Pancreas (tissue), 10 donors: Measurements from ENCODE around the gene C6orf118. TPM values are rescaled to one million over a fixed set of nuclear protein-coding genes. Genes with fewer than 3 reads are reported as not detected.

Experiments used
- ATAC-seq, 4 donors: fragments of 200-7000 bp; cut with Tn5 transposase; one replicate each; pipeline versions ENCODE4 v1.8.0 to v1.9.1; 2020; ENCODE audit warnings: mild to moderate bottlenecking in 4 of 4, moderate library complexity in 4 of 4
- DNase-seq, 6 donors: peaks; one replicate each; pipeline ENCODE4 v3.0.0-alpha.2; 2020
- FAIRE-seq: peaks from 2 replicates; lab custom pipeline; 2012; peaks lifted over from hg19 to GRCh38; lab: Jason Lieb, UNC
- H3K27ac ChIP-seq, 4 donors: fragments of 200-600 bp; sonication (generic); 1 replicate in 3 of 4; 2 replicates in 1 of 4; pipeline versions ENCODE4 v1.5.0 to v1.8.0; 2020
- H3K27me3 ChIP-seq, 4 donors: fragments of 200-600 bp; one replicate each; pipeline ENCODE4 v1.8.0; 2021
- H3K36me3 ChIP-seq, 3 donors: fragments of 200-600 bp; sonication (generic) in 1 of 3; one replicate each; pipeline versions ENCODE4 v1.5.0 to v1.8.0; 2020 to 2021
- H3K4me1 ChIP-seq, 3 donors: fragments of 200-600 bp; one replicate each; pipeline ENCODE4 v1.8.0; 2021
- H3K4me3 ChIP-seq, 4 donors: fragments of 200-600 bp; sonication (generic) in 2 of 4; one replicate each; pipeline versions ENCODE4 v1.5.0 to v1.8.0; 2020 to 2021
- H3K9me3 ChIP-seq, 4 donors: fragments of 200-600 bp; one replicate each; pipeline ENCODE4 v1.8.0; 2021
- CTCF ChIP-seq, 4 donors: fragments of 200-600 bp; sonication (generic) in 3 of 4; IDR thresholded peaks; one replicate each; pipeline versions ENCODE4 v1.5.0 to v1.8.0; 2021; ENCODE audit warnings: antibody characterized with exemption in 4 of 4
- WGBS, 2 donors: extraction: QIAGEN DNeasy Blood & Tissue Kit; methylation state at CpG; one replicate each; pipeline ENCODE4 v1.1.7; 2013; 5-methylcytosine and 5-hydroxymethylcytosine counted together
- intact Hi-C, 3 donors: fragments of 100-400 bp; cut with DNase I; formaldehyde crosslinking; loops; one replicate each; pipeline versions ENCODE4 v1.11.1 to v1.14.2; 2022
- polyA plus RNA-seq, 2 donors: library from polyadenylated mRNA; stranded (reverse); fragments of 200-250 nt; gene quantifications; one replicate each; pipeline ENCODE4 v1.2.3, GENCODE V29; 2013
- total RNA-seq, 6 donors: library from RNA; stranded (reverse); fragmentation: NEBNext Ultra II Directional in 4 of 6; extraction: Animal tissue kit (Norgen Biotek cat#: 25700) in 4 of 6; gene quantifications; one replicate each; pipeline versions ENCODE4 v1.2.1 to v1.2.4, GENCODE V29; 2021 to 2023
- donor health status: healthy with polysubstance abuse.
- donor health status: DM: no; HTN: no; CAD: no; lungs with moderate emphysema.
- donor health status: DM: no; HTN: no; CAD: no.
- donor health status: control.
- donor health status: control.
- donor health status: Bipolar disorder and iron deficiency.
- donor health status: DM: yes; HTN: yes; CAD: no.
- donor health status: DM: no; HTN: no; CAD: no.
- donor health status: DM: no; HTN: no; CAD: no.
- donor health status: DM: yes; HTN: yes; CAD: no.

C6orf118 gene
- total and polyA plus RNA-seq, 8 donors, result 0.05 to 0.19 TPM; not detected in 6

- no peaks in the 10 kb centered on the region for H3K4me1 ChIP-seq
- H3K4me3 ChIP-seq, result no peak overlapping the region
- H3K36me3 ChIP-seq, result no peaks in the 10 kb centered on the region
- intact Hi-C loops, result no loop called here
- no peak overlapping the region for H3K27ac ChIP-seq
- H3K27me3 ChIP-seq, result no peaks in the 10 kb centered on the region
- TF ChIP-seq CTCF (IDR thresholded peaks at IDR 0.05), result no peak
- H3K9me3 ChIP-seq, result no peaks in the 10 kb centered on the region
- 54 to 73% methylated on average over 1 of the region's 1 CpG for WGBS, 2 donors
- DNase-seq (no peak), FAIRE-seq (no peak), ATAC-seq (no peak)
Observed at GRCh38 chr6:165236326-165236725, 73.1 kb downstream of the C6orf118 start.

- no peak for FAIRE-seq
- ATAC-seq, result no peak
- DNase-seq, result no peak
- TF ChIP-seq CTCF (IDR thresholded peaks at IDR 0.05), result no peak
- intact Hi-C loops, result no loop called here
- WGBS, 2 donors, result 33 to 54% methylated on average over 8 of the region's 8 CpGs
- Histone ChIP-seq H3K27me3 (no peaks in the 10 kb centered on the region), H3K9me3 (no peaks in the 10 kb centered on the region), H3K4me3 (no peak overlapping the region), H3K27ac (no peak overlapping the region), H3K36me3 (no peaks in the 10 kb centered on the region), H3K4me1 (no peaks in the 10 kb centered on the region)
Observed at GRCh38 chr6:165232731-165233488, 76.5 kb downstream of the C6orf118 start.

GRCh38 chr6:165231581-165232561 is 77.5 kb downstream of the C6orf118 start:
- Histone ChIP-seq H3K27me3 (no peaks in the 10 kb centered on the region), H3K9me3 (no peaks in the 10 kb centered on the region), H3K27ac (no peak overlapping the region), H3K4me3 (no peak overlapping the region), H3K4me1 (no peaks in the 10 kb centered on the region), H3K36me3 (no peaks in the 10 kb centered on the region)
- DNase-seq, result no peak
- no peak for ATAC-seq
- intact Hi-C loops, result no loop called here
- no peak for FAIRE-seq
- WGBS, 2 donors, result 47 to 57% methylated on average over 17 of the region's 17 CpGs
- no peak for TF ChIP-seq CTCF (IDR thresholded peaks at IDR 0.05)

GRCh38 chr6:165231177-165231576 is 78.2 kb downstream of the C6orf118 start:
- Histone ChIP-seq H3K36me3 (no peaks in the 10 kb centered on the region), H3K9me3 (no peaks in the 10 kb centered on the region), H3K27ac (no peak overlapping the region), H3K4me1 (no peaks in the 10 kb centered on the region), H3K4me3 (no peak overlapping the region), H3K27me3 (no peaks in the 10 kb centered on the region)
- FAIRE-seq, result no peak
- intact Hi-C loops, result no loop called here
- ATAC-seq, result no peak
- DNase-seq, result no peak
- WGBS, 2 donors, result 59 to 73% methylated on average over 3 of the region's 3 CpGs
- TF ChIP-seq CTCF (IDR thresholded peaks at IDR 0.05), result no peak
